Prostate gland (tissue), 2 donors: ENCODE data around the gene PKMYT1. TPM values are rescaled to one million over a fixed set of nuclear protein-coding genes. Genes with fewer than 3 reads are reported as not detected.

Experiments used
- DNase-seq: peaks from one replicate; pipeline ENCODE4 v3.0.0-alpha.2; 2019; ENCODE audit warnings: low spot score
- H3K27ac ChIP-seq, 2 donors: fragments of 200-600 bp; sonication (generic); 2 replicates each; pipeline ENCODE4 v1.5.1; 2017 to 2019
- H3K27me3 ChIP-seq: fragments of 200-600 bp; sonication (generic); replicated peaks from 2 replicates; pipeline ENCODE4 v1.5.1; 2019; ENCODE audit not compliant: insufficient read depth
- H3K36me3 ChIP-seq, 2 donors: fragments of 200-600 bp; sonication (generic); 1 replicate in 1 of 2; 2 replicates in 1 of 2; pipeline versions ENCODE4 v1.5.1 to v1.8.1; 2017 to 2019
- H3K4me1 ChIP-seq: fragments of 200-600 bp; sonication (generic); replicated peaks from 2 replicates; pipeline ENCODE4 v1.5.1; 2019
- H3K4me3 ChIP-seq, 2 donors: fragments of 200-600 bp; sonication (generic); 2 replicates each; pipeline ENCODE4 v1.5.1; 2017 to 2019
- H3K9me3 ChIP-seq: fragments of 200-600 bp; sonication (generic); 2 replicates; pipeline ENCODE4 v1.5.1; 2017
- POLR2A ChIP-seq: fragments of 450-650 bp; IDR thresholded peaks from one replicate; pipeline ENCODE4 v1.6.1; 2016; ENCODE audit warnings: antibody characterized with exemption, mild to moderate bottlenecking
- POLR2AphosphoS5 ChIP-seq: sonication (generic); formaldehyde crosslinking; IDR thresholded peaks from one replicate; pipeline ENCODE4 v1.6.1; 2017; ENCODE audit warnings: antibody characterized with exemption
- WGBS: methylation state at CpG from one replicate; pipeline ENCODE4 v1.1.5; 2018; 5-methylcytosine and 5-hydroxymethylcytosine counted together
- intact Hi-C: fragments of 100-400 bp; cut with DNase I; formaldehyde crosslinking; loops from one replicate; pipeline ENCODE4 v1.14.2; 2022
- total RNA-seq, 2 donors: library from RNA; depleted of rRNA; stranded (reverse); fragments of >200 nt; gene quantifications; one replicate each; pipeline ENCODE4 v1.1.0, GENCODE V29; 2016
- TF ChIP-seq, protein P1 (sequence below), 4 experiments: fragments of 200-600 bp in 2 of 4; fragments of 450-650 bp in 2 of 4; sonication (generic) in 2 of 4; IDR thresholded peaks; 1 replicate in 3 of 4; 2 replicates in 1 of 4; pipeline ENCODE4 v1.5.1; 2016 to 2019; ENCODE audit warnings: antibody characterized with exemption in 4 of 4, mild to moderate bottlenecking in 2 of 4, moderate library complexity in 2 of 4

PKMYT1 gene
- total RNA-seq, 2 donors from 2014 or later: 4.1 to 25.5 TPM

DNA sequence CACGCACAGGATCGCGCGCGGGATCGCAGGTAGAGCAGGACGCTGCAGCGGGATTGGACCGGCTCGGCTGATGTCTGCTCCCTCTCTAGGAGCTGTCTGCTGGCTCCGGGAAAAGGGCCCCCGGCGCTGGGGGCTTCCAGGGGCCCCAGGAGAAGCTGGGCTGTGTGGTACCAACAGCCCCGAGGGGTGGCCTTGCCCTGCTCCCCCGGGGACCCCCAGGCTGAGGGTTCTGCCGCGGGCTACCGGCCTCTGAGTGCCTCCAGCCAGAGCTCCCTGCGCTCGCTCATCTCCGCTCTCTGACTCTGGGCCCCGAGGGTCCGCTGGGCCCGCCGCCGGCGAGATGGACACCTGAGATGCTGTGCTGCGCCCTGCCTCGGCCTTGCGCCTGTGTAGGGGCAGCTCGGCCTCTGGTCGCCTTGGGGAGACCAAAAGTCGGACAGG lies 12.5 kb downstream of the PKMYT1 start:
- peaks cover 35% of the 10 kb centered on the region for H3K4me1 ChIP-seq
- no peak overlapping the region for H3K27ac ChIP-seq
- no peak for DNase-seq
- no peaks in the 10 kb centered on the region for H3K36me3 ChIP-seq
- H3K9me3 ChIP-seq: no peaks in the 10 kb centered on the region
- WGBS: 47% methylated on average over 32 of the region's 33 CpGs
- TF ChIP-seq POLR2A (no peak), POLR2AphosphoS5 (no peak)
- TF ChIP-seq, protein P1, sequence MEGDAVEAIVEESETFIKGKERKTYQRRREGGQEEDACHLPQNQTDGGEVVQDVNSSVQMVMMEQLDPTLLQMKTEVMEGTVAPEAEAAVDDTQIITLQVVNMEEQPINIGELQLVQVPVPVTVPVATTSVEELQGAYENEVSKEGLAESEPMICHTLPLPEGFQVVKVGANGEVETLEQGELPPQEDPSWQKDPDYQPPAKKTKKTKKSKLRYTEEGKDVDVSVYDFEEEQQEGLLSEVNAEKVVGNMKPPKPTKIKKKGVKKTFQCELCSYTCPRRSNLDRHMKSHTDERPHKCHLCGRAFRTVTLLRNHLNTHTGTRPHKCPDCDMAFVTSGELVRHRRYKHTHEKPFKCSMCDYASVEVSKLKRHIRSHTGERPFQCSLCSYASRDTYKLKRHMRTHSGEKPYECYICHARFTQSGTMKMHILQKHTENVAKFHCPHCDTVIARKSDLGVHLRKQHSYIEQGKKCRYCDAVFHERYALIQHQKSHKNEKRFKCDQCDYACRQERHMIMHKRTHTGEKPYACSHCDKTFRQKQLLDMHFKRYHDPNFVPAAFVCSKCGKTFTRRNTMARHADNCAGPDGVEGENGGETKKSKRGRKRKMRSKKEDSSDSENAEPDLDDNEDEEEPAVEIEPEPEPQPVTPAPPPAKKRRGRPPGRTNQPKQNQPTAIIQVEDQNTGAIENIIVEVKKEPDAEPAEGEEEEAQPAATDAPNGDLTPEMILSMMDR (IDR thresholded peaks at IDR 0.05): no peak
- intact Hi-C loops: no loop called here
- no peaks in the 10 kb centered on the region for H3K27me3 ChIP-seq
- no peak overlapping the region for H3K4me3 ChIP-seq

DNA sequence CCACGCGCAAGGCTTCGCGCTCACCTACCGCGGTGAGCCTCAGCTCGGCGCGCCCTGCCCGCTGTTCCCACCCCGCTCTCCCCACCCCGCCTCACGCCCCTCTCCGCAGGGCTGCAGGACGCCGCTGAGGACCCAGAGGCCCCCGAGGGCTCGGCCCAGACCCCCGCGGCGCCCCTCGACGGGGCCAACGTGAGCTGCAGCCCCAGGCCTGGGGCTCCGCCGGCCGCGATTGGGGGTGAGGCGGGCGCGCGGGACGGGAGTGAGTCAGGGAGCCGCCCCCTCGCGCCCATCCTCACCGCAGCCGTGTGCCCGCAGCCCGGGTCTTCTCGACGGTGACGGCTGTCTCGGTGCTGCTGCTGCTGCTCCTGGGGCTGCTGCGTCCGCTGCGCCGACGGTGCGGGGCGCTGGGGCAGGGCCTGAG lies 13.0 kb downstream of the PKMYT1 start:
- Histone ChIP-seq H3K4me3 (no peak overlapping the region), H3K36me3 (no peaks in the 10 kb centered on the region), H3K27ac (no peak overlapping the region), H3K27me3 (no peaks in the 10 kb centered on the region), H3K9me3 (no peaks in the 10 kb centered on the region), H3K4me1 (peaks cover 30% of the 10 kb centered on the region)
- 39% methylated on average over 16 of the region's 51 CpGs for WGBS
- intact Hi-C loops: no loop called here
- DNase-seq: no peak
- no peak for TF ChIP-seq POLR2A
- TF ChIP-seq, protein P1 (IDR thresholded peaks at IDR 0.05): no peak

DNA sequence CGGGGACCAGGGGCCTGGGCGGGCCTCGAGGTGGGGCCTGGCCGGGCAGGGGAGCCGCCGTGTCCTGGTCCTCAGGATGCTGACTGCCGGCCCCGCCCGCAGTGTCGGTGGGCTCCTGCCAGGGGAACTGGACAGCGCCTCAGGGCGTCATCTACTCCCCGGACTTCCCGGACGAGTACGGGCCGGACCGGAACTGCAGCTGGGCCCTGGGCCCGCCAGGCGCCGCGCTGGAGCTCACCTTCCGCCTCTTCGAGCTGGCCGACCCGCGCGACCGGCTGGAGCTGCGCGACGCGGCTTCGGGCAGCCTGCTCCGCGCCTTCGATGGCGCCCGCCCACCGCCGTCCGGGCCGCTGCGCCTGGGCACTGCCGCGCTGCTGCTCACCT lies 13.4 kb downstream of the PKMYT1 start:
- WGBS: 12% methylated on average over 30 of the region's 46 CpGs
- intact Hi-C loops: no loop called here
- no peaks in the 10 kb centered on the region for H3K36me3 ChIP-seq
- H3K9me3 ChIP-seq: no peaks in the 10 kb centered on the region
- no peak overlapping the region for H3K27ac ChIP-seq
- DNase-seq: no peak
- H3K4me1 ChIP-seq: peaks cover 30% of the 10 kb centered on the region
- no peaks in the 10 kb centered on the region for H3K27me3 ChIP-seq
- no peak overlapping the region for H3K4me3 ChIP-seq
- no peak for TF ChIP-seq POLR2A
- no peak for TF ChIP-seq POLR2AphosphoS5
- TF ChIP-seq, protein P1 (IDR thresholded peaks at IDR 0.05): no peak

DNA sequence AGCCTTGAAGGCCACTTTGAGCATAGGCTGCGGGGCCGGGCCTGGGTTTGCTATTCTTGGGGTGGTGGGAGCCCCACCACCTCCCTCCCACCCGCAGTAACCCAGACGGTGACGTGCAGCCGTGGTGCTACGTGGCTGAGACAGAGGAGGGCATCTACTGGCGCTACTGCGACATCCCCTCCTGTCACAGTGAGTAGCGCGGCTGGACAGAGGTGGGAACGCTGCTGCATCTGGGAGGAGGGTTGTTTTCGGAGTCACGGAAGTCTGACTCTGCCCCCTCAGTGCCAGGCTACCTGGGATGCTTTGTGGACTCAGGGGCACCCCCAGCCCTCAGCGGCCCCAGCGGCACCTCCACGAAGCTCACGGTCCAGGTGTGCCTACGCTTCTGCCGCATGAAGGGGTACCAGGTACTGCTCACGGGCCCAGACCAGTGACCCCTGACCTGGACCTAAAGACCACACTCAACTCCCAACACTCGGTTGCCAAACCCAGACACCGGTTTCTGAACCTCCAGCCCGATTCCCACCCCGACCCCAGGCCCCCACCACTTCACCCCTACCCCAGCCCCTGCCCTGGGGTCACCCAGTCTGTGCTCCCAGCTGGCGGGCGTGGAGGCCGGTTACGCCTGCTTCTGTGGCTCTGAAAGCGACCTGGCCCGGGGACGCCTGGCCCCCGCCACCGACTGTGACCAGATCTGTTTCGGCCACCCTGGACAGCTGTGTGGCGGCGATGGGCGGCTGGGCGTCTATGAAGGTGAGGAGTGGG lies 14.0 kb downstream of the PKMYT1 start:
- TF ChIP-seq POLR2A (no peak), POLR2AphosphoS5 (no peak)
- TF ChIP-seq, protein P1 (IDR thresholded peaks at IDR 0.05): no peak
- intact Hi-C loops: no loop called here
- Histone ChIP-seq H3K27me3 (no peaks in the 10 kb centered on the region), H3K4me3 (no peak overlapping the region), H3K27ac (no peak overlapping the region), H3K4me1 (peaks cover 30% of the 10 kb centered on the region), H3K9me3 (no peaks in the 10 kb centered on the region), H3K36me3 (no peaks in the 10 kb centered on the region)
- WGBS: 68% methylated on average over 24 of the region's 39 CpGs
- DNase-seq: no peak
